ENCODE data around the gene OR10R2. TPM values are rescaled to one million over a fixed set of nuclear protein-coding genes. Genes with fewer than 3 reads are reported as not detected.

The OR10R2 gene, protein sequence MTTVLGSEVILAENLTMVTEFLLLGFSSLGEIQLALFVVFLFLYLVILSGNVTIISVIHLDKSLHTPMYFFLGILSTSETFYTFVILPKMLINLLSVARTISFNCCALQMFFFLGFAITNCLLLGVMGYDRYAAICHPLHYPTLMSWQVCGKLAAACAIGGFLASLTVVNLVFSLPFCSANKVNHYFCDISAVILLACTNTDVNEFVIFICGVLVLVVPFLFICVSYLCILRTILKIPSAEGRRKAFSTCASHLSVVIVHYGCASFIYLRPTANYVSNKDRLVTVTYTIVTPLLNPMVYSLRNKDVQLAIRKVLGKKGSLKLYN
- not detected in 2 replicates for total RNA-seq

DNA sequence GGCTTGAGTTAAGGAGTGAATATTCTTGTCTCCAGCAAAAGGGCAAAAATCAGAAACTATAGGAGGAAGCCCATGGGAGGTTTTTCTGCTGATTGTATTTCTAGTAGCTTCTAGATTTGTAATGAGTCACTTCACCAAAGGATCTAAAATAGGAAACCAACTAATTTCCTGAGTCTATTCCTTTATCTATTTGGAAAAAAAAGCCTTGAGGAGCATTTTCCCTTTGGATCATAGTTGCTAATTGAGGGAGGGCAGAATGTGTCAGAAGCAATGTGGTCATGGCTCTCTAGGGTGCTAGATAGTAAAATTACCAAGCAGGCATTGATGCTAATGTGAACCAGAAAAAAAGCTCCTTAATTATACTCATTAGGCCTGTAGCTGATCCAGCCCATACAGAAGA, at the start of gene OR10R2:
OR10R2 (plus strand) TSS at position 301 of the 400 bp plus-strand sequence. CDS start 106 bp downstream, outside the sequence.

DNA sequence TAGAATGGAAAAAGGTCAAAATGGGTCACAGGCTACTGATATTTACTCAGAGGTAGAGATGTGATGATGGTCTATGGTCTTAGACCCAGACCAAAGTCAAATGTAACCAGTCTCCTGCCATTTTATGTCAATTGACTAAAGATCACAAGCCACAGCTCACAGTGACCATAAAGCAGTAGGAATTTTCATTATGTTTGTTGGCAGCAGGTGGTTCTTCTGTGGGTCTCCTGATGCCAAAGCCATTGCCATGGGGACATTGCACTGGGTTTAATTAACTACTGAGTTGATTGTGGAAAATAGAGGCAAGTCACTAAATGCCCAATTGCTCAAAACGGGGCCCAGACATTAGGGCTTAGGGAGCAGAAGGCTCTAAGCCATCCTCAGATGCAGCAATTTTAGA, 45.9 kb upstream of the OR10R2 start, which contains the start of gene OR10K2:
OR10K2 (minus strand) TSS at position 101 of the 400 bp plus-strand sequence. CDS start 5,371 bp downstream, outside the sequence.

DNA sequence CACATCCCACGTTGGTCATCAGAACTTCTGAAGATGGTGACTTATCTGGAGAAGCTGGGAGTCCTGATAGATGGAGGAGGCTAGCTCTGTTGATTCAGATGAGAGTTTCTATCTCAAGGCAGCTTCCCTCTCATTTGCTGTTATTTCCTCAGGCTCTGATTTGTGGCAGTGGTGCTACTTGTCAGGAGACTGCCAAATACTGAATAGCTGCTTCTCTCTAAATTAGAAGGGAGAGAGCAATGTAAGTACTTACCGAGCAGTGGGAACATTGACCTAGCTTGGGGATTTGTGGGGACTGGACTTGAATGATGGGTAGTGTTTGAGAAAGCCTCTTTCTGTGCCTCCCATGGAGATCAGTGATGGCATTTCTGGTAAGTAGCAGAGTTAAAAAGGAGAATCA, 10.5 kb upstream of the OR10R2 start, which contains the start of gene OR10K1:
OR10K1 (plus strand) TSS at position 301 of the 400 bp plus-strand sequence. CDS start 3,728 bp downstream, outside the sequence.

Other genes with a start within 250 kb of the OR10R2 start
- not detected in 2 replicates for gene CD1A, start 217.8 kb upstream of the OR10R2 start, total RNA-seq
- gene CD1C, start 182.3 kb upstream of the OR10R2 start, total RNA-seq = under 0.01 TPM in 1 of 2 replicates, not detected in the other
- gene CD1B, start 140.7 kb upstream of the OR10R2 start, total RNA-seq = not detected in 2 replicates
- not detected in 2 replicates for gene CD1E, start 118.3 kb upstream of the OR10R2 start, total RNA-seq
- gene OR10T2, start 72.8 kb upstream of the OR10R2 start, total RNA-seq = not detected in 2 replicates
- gene OR10K2, start 46.0 kb upstream of the OR10R2 start, total RNA-seq = not detected in 2 replicates
- not detected in 2 replicates for gene OR10K1, start 10.4 kb upstream of the OR10R2 start, total RNA-seq
- not detected in 2 replicates for gene OR6Y1, start 82.2 kb downstream of the OR10R2 start, total RNA-seq
- not detected in 2 replicates for gene OR6P1, start 98.4 kb downstream of the OR10R2 start, total RNA-seq
- not detected in 2 replicates for gene OR10X1, start 107.7 kb downstream of the OR10R2 start, total RNA-seq
- not detected in 2 replicates for gene OR10Z1, start 133.0 kb downstream of the OR10R2 start, total RNA-seq
- under 0.01 and 0.19 TPM in 2 replicates for gene SPTA1, start 214.5 kb downstream of the OR10R2 start, total RNA-seq
- gene OR6K2, start 228.4 kb downstream of the OR10R2 start, total RNA-seq = not detected in 2 replicates
- not detected in 2 replicates for gene OR6K3, start 248.5 kb downstream of the OR10R2 start, total RNA-seq

Data from regular cardiac myocyte (primary cell).